ENCODE results near the gene LRP5. TPM values are rescaled to one million over a fixed set of nuclear protein-coding genes. Genes with fewer than 3 reads are reported as not detected.

LRP5 gene
- total and polyA plus RNA-seq, 9 of the 15 experiments (the other 6 are each of a cell fraction or from before 2014, with no cell fraction given) = 0.48 to 44.2 (median 13.5) TPM

DNA sequence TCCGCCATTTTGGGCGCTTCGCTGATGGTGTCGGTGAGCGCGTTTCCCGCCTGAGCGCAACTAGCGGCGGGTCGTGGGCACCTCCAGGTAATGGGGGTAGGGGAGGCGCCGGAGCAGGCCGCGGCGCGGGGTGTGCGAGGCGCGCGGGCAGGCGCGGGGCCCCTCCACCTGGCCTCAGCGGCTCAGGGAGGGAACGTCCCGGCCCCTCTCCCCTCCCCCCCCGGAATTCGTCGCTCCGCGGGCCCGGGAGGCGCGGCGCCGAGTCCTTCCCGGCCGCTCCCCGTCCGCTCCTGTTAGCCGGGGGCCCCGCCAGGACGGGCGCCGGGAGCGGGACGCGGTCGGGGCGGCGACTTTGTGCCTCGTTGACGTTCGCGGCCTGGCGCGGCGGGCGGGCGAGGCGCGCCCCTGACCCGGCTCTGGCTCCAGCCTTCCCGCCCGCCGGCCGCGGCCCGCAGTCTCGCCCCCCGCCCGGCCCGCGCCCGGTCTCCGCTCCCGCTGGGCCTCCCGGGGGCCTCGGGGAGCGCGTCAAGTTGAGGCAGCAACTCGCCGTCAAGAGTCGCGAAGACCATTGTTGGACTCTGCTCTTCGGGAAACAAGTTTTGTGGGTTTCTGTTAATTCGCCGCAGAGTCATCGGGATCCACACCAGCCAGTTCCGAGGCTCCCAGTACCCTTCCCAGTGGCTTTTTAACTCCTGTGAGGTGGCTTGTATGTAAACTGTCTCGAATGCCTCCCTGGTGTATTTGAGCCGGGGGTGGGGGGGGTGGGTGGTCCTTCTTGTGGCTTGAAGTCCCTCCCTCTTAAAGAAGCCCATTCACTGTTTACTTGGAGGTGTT is 148.6 kb downstream of the LRP5 start, which contains the start of gene PPP6R3 (continued):
- TF ChIP-seq SMARCE1 (IDR thresholded peaks at IDR 0.05) (no peak), JUNB (CRISPR knock-in tag; conservative IDR thresholded peaks at IDR 0.05) (no peak), RBM25 (IDR thresholded peaks at IDR 0.05; ENCODE audit: low read depth, low read length, severe bottlenecking) (peak; percentile 45), NRF1 (conservative IDR thresholded peaks at IDR 0.05 in 1 of 2, IDR thresholded peaks at IDR 0.05 in 1 of 2) (no peak), ZNF77 (CRISPR knock-in tag; IDR thresholded peaks at IDR 0.05) (no peak), SRF (CRISPR knock-in tag; IDR thresholded peaks at IDR 0.05) (no peak), SNRNP70 (optimal IDR thresholded peaks at IDR 0.05; ENCODE audit: low read depth, low read length) (no peak), CREB1 (IDR thresholded peaks at IDR 0.05) (peak; percentile 32; the same call in 1 of the 2 replicates), CREB1 (CRISPR knock-in tag; IDR thresholded peaks at IDR 0.05) (no peak), ZFP36 (IDR thresholded peaks at IDR 0.05; ENCODE audit: low read depth, low read length, partially characterized antibody) (no peak), GTF2F1 (IDR thresholded peaks at IDR 0.05; ENCODE audit: low read depth, low read length) (no peak), RBM17 (IDR thresholded peaks at IDR 0.05; ENCODE audit: borderline replicate concordance, low read depth, low read length) (no peak), FOXK1 (CRISPR knock-in tag; IDR thresholded peaks at IDR 0.05; ENCODE audit: borderline replicate concordance) (no peak), NR2C2 (CRISPR knock-in tag; IDR thresholded peaks at IDR 0.05) (no peak), NR2C2 (tag; IDR thresholded peaks at IDR 0.05) (no peak), JUND (IDR thresholded peaks at IDR 0.05; ENCODE audit: borderline replicate concordance, low read depth, low read length) (no peak), JUND (tag; IDR thresholded peaks at IDR 0.05; ENCODE audit: borderline replicate concordance, low read depth, low read length) (no peak), YY1 (IDR thresholded peaks at IDR 0.05; ENCODE audit: borderline replicate concordance in 1 of 3, control insufficient read depth in 1 of 3, extremely low read depth in 1 of 3, insufficient read depth in 3 of 3, insufficient read length in 1 of 3, insufficient replicate concordance in 2 of 3, low read depth in 1 of 3, low read length in 2 of 3) (peak; percentile 62 to 94 (median 88)), ILF3 (IDR thresholded peaks at IDR 0.05; ENCODE audit: borderline replicate concordance) (peak; percentile 40; the same call in 1 of the 2 replicates), NCOR1 (IDR thresholded peaks at IDR 0.05) (no peak), C11orf30 (IDR thresholded peaks at IDR 0.05; ENCODE audit: low read depth) (no peak), GATAD2A (IDR thresholded peaks at IDR 0.05) (no peak), FOS (IDR thresholded peaks at IDR 0.05; ENCODE audit: extremely low read depth, insufficient read length) (no peak), FOSL1 (tag; conservative IDR thresholded peaks at IDR 0.05) (no peak), ZNF134 (CRISPR knock-in tag; conservative IDR thresholded peaks at IDR 0.05) (no peak), NR1H2 (CRISPR knock-in tag; IDR thresholded peaks at IDR 0.05) (no peak), ZNF583 (CRISPR knock-in tag; IDR thresholded peaks at IDR 0.05) (no peak)
- TF ChIP-seq, protein P1, sequence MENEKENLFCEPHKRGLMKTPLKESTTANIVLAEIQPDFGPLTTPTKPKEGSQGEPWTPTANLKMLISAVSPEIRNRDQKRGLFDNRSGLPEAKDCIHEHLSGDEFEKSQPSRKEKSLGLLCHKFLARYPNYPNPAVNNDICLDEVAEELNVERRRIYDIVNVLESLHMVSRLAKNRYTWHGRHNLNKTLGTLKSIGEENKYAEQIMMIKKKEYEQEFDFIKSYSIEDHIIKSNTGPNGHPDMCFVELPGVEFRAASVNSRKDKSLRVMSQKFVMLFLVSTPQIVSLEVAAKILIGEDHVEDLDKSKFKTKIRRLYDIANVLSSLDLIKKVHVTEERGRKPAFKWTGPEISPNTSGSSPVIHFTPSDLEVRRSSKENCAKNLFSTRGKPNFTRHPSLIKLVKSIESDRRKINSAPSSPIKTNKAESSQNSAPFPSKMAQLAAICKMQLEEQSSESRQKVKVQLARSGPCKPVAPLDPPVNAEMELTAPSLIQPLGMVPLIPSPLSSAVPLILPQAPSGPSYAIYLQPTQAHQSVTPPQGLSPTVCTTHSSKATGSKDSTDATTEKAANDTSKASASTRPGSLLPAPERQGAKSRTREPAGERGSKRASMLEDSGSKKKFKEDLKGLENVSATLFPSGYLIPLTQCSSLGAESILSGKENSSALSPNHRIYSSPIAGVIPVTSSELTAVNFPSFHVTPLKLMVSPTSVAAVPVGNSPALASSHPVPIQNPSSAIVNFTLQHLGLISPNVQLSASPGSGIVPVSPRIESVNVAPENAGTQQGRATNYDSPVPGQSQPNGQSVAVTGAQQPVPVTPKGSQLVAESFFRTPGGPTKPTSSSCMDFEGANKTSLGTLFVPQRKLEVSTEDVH (IDR thresholded peaks at IDR 0.05; ENCODE audit: low read depth, partially characterized antibody) = no peak

All from K562 (cell line).